Stimulated activated CD8-positive, alpha-beta memory T cell treated with anti-CD3 and anti-CD28 coated beads, Interleukin-15, amount 100 ng/mL, for 4 hours (primary cell): ENCODE results near the gene IMMT.
"Not testable (repeated sequence)": the region's sequence is repeated elsewhere in the genome, so short reads cannot be mapped to it uniquely, and the experiment has no call there.

Experiments
- DNase-seq, 2 donors: peaks; one replicate each; pipeline ENCODE4 v3.0.0-alpha.2; 2020; ENCODE audit warnings: low read depth in 2 of 2

The IMMT gene

GRCh38 chr2:86201671-86202335, 6.5 kb upstream of the IMMT start:
- no peak for DNase-seq

- DNase-seq, result not testable (repeated sequence)
Measured at GRCh38 chr2:86200564-86200963, 5.3 kb upstream of the IMMT start.

- DNase-seq, result no peak
Measured at GRCh38 chr2:86199834-86200177, 4.5 kb upstream of the IMMT start.

GRCh38 chr2:86195808-86196387, 636 bp upstream of the IMMT start:
- DNase-seq, result no peak

GRCh38 chr2:86194751-86195054, 559 bp downstream of the IMMT start:
- DNase-seq, result no peak

- DNase-seq, result no peak
Measured at GRCh38 chr2:86193901-86194567, 1.2 kb downstream of the IMMT start.

- DNase-seq, result no peak
Measured at GRCh38 chr2:86189782-86190416, 5.4 kb downstream of the IMMT start.

GRCh38 chr2:86186431-86186830, 8.8 kb downstream of the IMMT start:
- DNase-seq, result no peak

GRCh38 chr2:86185517-86186212, 9.6 kb downstream of the IMMT start:
- no peak for DNase-seq

- DNase-seq, result no peak
Measured at GRCh38 chr2:86176597-86176996, 18.7 kb downstream of the IMMT start.

GRCh38 chr2:86175828-86176227, 19.4 kb downstream of the IMMT start:
- no peak for DNase-seq

GRCh38 chr2:86174445-86174844, 20.8 kb downstream of the IMMT start:
- no peak for DNase-seq

- no peak for DNase-seq
Measured at GRCh38 chr2:86172610-86173009, 22.7 kb downstream of the IMMT start.

- DNase-seq, result no peak
Measured at GRCh38 chr2:86171295-86171694, 24.0 kb downstream of the IMMT start.

GRCh38 chr2:86170449-86170848, 24.8 kb downstream of the IMMT start:
- no peak for DNase-seq

- no peak for DNase-seq
Measured at GRCh38 chr2:86160156-86160952, 34.9 kb downstream of the IMMT start.

- no peak for DNase-seq
Measured at GRCh38 chr2:86158286-86158685, 37.0 kb downstream of the IMMT start.

GRCh38 chr2:86157009-86157556, 38.2 kb downstream of the IMMT start:
- no peak for DNase-seq

- DNase-seq, result no peak
Measured at GRCh38 chr2:86150502-86150901, 44.8 kb downstream of the IMMT start.

GRCh38 chr2:86147793-86148192, 47.5 kb downstream of the IMMT start:
- no peak for DNase-seq

- DNase-seq, result no peak
Measured at GRCh38 chr2:86143926-86144685, 51.2 kb downstream of the IMMT start.
